MM.1S (cell line): ENCODE results near the gene AGTRAP.

Experiments used
- EZH2 ChIP-seq: fragments of 300-600 bp; sonication (generic); optimal IDR thresholded peaks from 2 replicates; pipeline ENCODE3; 2017; ENCODE audit warnings: low read depth, mild to moderate bottlenecking, antibody characterized with exemption, low read length, mixed read lengths
- TF ChIP-seq, protein P1 (sequence below): fragments of 300-600 bp; sonication (generic); IDR thresholded peaks from 2 replicates; pipeline ENCODE4 v1.5.1; 2016; ENCODE audit warnings: antibody characterized with exemption, low read length, mixed read lengths

DNA sequence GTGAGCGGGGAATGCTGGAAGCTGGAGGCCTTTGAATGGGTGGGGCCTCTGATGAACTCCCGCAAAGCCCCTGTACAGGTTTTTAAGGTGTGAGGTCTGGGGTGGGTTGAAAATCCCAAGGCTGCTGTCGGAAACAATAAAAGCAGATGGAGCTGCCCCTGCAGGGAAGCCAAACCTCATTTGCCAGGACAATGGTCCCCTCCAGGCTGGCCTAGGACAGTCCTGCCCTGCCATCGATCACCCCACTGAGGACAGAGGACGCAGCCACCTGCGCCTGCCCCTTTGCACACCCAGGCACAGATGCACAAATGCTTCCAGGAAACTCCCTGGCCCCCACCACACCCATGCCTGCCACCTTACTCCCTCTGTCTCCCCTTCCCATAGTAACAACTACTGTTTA lies 40.1 kb upstream of the AGTRAP start:
- TF ChIP-seq, protein P1, sequence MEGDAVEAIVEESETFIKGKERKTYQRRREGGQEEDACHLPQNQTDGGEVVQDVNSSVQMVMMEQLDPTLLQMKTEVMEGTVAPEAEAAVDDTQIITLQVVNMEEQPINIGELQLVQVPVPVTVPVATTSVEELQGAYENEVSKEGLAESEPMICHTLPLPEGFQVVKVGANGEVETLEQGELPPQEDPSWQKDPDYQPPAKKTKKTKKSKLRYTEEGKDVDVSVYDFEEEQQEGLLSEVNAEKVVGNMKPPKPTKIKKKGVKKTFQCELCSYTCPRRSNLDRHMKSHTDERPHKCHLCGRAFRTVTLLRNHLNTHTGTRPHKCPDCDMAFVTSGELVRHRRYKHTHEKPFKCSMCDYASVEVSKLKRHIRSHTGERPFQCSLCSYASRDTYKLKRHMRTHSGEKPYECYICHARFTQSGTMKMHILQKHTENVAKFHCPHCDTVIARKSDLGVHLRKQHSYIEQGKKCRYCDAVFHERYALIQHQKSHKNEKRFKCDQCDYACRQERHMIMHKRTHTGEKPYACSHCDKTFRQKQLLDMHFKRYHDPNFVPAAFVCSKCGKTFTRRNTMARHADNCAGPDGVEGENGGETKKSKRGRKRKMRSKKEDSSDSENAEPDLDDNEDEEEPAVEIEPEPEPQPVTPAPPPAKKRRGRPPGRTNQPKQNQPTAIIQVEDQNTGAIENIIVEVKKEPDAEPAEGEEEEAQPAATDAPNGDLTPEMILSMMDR, result no peak
- no peak for TF ChIP-seq EZH2
